Neural cell (in vitro differentiated cells): ENCODE results near the gene PRMT9. TPM values are rescaled to one million over a fixed set of nuclear protein-coding genes. Genes with fewer than 3 reads are reported as not detected.
A peak's percentile ranks its signal among the peaks of the same experiment; 100 is the strongest.

Experiments
- H2AFZ ChIP-seq: fragments of 200-600, 300-800 bp; sonication (generic), shearing (Covaris generic); 2 replicates; pipeline ENCODE4 v1.6.0; 2014; ENCODE audit warnings: low read depth, mild to moderate bottlenecking, antibody characterized with exemption, low read length, moderate library complexity
- H3F3A ChIP-seq: fragments of 200-600 bp; shearing (Covaris generic); 2 replicates; pipeline ENCODE4 v1.6.1; 2016; ENCODE audit warnings: mild to moderate bottlenecking, moderate library complexity, mixed read lengths, antibody characterized with exemption, low read length; ENCODE audit not compliant: insufficient read depth, poor library complexity, severe bottlenecking
- H3K27ac ChIP-seq: fragments of 200-600, 300-800 bp; sonication (generic), shearing (Covaris generic); 2 replicates; pipeline ENCODE4 v1.5.1; 2014; ENCODE audit warnings: mild to moderate bottlenecking, low read length, moderate library complexity
- H3K27me3 ChIP-seq: fragments of 300-800, 200-600 bp; sonication (generic), shearing (Covaris generic); 2 replicates; pipeline ENCODE4 v1.6.0; 2014; ENCODE audit warnings: mild to moderate bottlenecking, low read depth, low read length, moderate library complexity; ENCODE audit not compliant: insufficient read depth
- H3K36me3 ChIP-seq: fragments of 300-800, 200-600 bp; sonication (generic), shearing (Covaris generic); 2 replicates; pipeline ENCODE4 v1.5.1; 2014; ENCODE audit warnings: mild to moderate bottlenecking, antibody characterized with exemption, low read length, moderate library complexity; ENCODE audit not compliant: insufficient read depth
- H3K4me2 ChIP-seq: fragments of 300-800, 200-600 bp; sonication (generic), shearing (Covaris generic); 2 replicates; pipeline ENCODE4 v1.6.0; 2014; ENCODE audit warnings: mild to moderate bottlenecking, low read length
- H3K4me3 ChIP-seq: fragments of 300-800, 200-600 bp; sonication (generic), shearing (Covaris generic); 2 replicates; pipeline ENCODE4 v1.5.1; 2014; ENCODE audit warnings: mild to moderate bottlenecking, low read length, moderate library complexity
- H3K79me2 ChIP-seq: fragments of 200-600 bp; shearing (Covaris generic); replicated peaks from 2 replicates; pipeline ENCODE4 v1.6.0; 2014; ENCODE audit warnings: mild to moderate bottlenecking, low read length, moderate library complexity; ENCODE audit not compliant: insufficient read depth
- H3K9ac ChIP-seq: fragments of 300-800, 200-600 bp; sonication (generic), shearing (Covaris generic); 2 replicates; pipeline ENCODE4 v1.6.1; 2016; ENCODE audit warnings: mild to moderate bottlenecking, low read length, mixed read lengths
- H3K9me2 ChIP-seq: fragments of 200-600 bp; shearing (Covaris generic); 2 replicates; pipeline ENCODE4 v1.6.1; 2016; ENCODE audit warnings: mild to moderate bottlenecking, low read length, mixed read lengths; ENCODE audit not compliant: insufficient read depth
- H3K9me3 ChIP-seq: fragments of 200-600, 300-800 bp; sonication (generic), shearing (Covaris generic); 2 replicates; pipeline ENCODE4 v1.6.1; 2016; ENCODE audit warnings: mild to moderate bottlenecking, mixed run types, low read length, moderate library complexity, mixed read lengths
- H4K20me1 ChIP-seq: fragments of 200-600 bp; shearing (Covaris generic); 2 replicates; pipeline ENCODE4 v1.6.1; 2016; ENCODE audit warnings: mild to moderate bottlenecking, mixed run types; ENCODE audit not compliant: insufficient read depth
- CTCF ChIP-seq: fragments of 450-650 bp; IDR thresholded peaks from 2 replicates; pipeline ENCODE4 v1.5.1; 2014; ENCODE audit warnings: antibody characterized with exemption, mild to moderate bottlenecking, moderate library complexity; ENCODE audit not compliant: poor library complexity, severe bottlenecking
- EP300 ChIP-seq: fragments of 450-650 bp; conservative IDR thresholded peaks from 2 replicates; pipeline ENCODE4 v1.6.1; 2014; ENCODE audit warnings: antibody characterized with exemption, mild to moderate bottlenecking, moderate library complexity; ENCODE audit not compliant: poor library complexity, severe bottlenecking
- MXI1 ChIP-seq: fragments of 450-650 bp; conservative IDR thresholded peaks from 2 replicates; pipeline ENCODE4 v1.6.1; 2014; ENCODE audit warnings: antibody characterized with exemption, mild to moderate bottlenecking; ENCODE audit not compliant: poor library complexity, severe bottlenecking
- POLR2AphosphoS5 ChIP-seq: IDR thresholded peaks from 2 replicates; pipeline ENCODE4 v1.6.1; 2012
- RAD21 ChIP-seq: fragments of 450-650 bp; conservative IDR thresholded peaks from 2 replicates; pipeline ENCODE4 v1.6.1; 2014; ENCODE audit warnings: antibody characterized with exemption, mild to moderate bottlenecking, moderate library complexity
- REST ChIP-seq: IDR thresholded peaks from 2 replicates; pipeline ENCODE4 v1.6.1; 2012; ENCODE audit warnings: borderline replicate concordance
- SMC3 ChIP-seq: fragments of 450-650 bp; conservative IDR thresholded peaks from 2 replicates; pipeline ENCODE4 v1.6.1; 2014; ENCODE audit warnings: antibody characterized with exemption, mild to moderate bottlenecking, moderate library complexity; ENCODE audit not compliant: poor library complexity
- TAF1 ChIP-seq: IDR thresholded peaks from 2 replicates; pipeline ENCODE4 v1.6.1; 2012; ENCODE audit warnings: low read depth
- polyA plus RNA-seq: library from polyadenylated mRNA; depleted of rRNA; stranded (reverse); fragments of >200 nt; gene quantifications from 2 replicates; pipeline ENCODE4 v1.2.3, GENCODE V29; 2014

PRMT9 gene
- polyA plus RNA-seq, 1 donor from 2014 or later, result 23.6 TPM

GRCh38 chr4:147590249-147590920 is 93.6 kb downstream of the PRMT9 start:
- Histone ChIP-seq H3K36me3 (no peaks in the 10 kb centered on the region), H2AFZ (no peak overlapping the region), H4K20me1 (no peaks in the 10 kb centered on the region), H3K27ac (no peak overlapping the region), H3K4me2 (no peak overlapping the region), H3K4me3 (no peak overlapping the region), H3K9me3 (no peaks in the 10 kb centered on the region), H3F3A (no peaks in the 10 kb centered on the region), H3K79me2 (no peaks in the 10 kb centered on the region), H3K9ac (no peak overlapping the region), H3K9me2 (no peaks in the 10 kb centered on the region), H3K27me3 (no peaks in the 10 kb centered on the region)
- peak; percentile 85 for TF ChIP-seq RAD21
- TF ChIP-seq CTCF, result peak; percentile 80
- TF ChIP-seq EP300, result no peak
- peak; percentile 84 for TF ChIP-seq SMC3

- no peaks in the 10 kb centered on the region for H3K27me3 ChIP-seq
- TF ChIP-seq REST (no peak), TAF1 (no peak), POLR2AphosphoS5 (no peak), CTCF (no peak), RAD21 (no peak), MXI1 (no peak)
- H2AFZ ChIP-seq, result no peak overlapping the region
- no peaks in the 10 kb centered on the region for H4K20me1 ChIP-seq
- no peak overlapping the region for H3K27ac ChIP-seq
- no peaks in the 10 kb centered on the region for H3K36me3 ChIP-seq
- H3K9me3 ChIP-seq, result no peaks in the 10 kb centered on the region
- H3K9ac ChIP-seq, result no peak overlapping the region
- H3K4me2 ChIP-seq, result no peak overlapping the region
- H3F3A ChIP-seq, result no peaks in the 10 kb centered on the region
- H3K79me2 ChIP-seq, result no peaks in the 10 kb centered on the region
- no peak overlapping the region for H3K4me3 ChIP-seq
- H3K9me2 ChIP-seq, result no peaks in the 10 kb centered on the region
These were observed 94.4 kb downstream of the PRMT9 start for GRCh38 chr4:147589586-147589985.

Other genes starting within 250 kb of the PRMT9 start
- gene EDNRA, start 203.1 kb downstream of the PRMT9 start, polyA plus RNA-seq, result 0.19 and 0.20 TPM in 2 replicates
- gene TMEM184C, start 66.8 kb downstream of the PRMT9 start, polyA plus RNA-seq, result 48.8 and 50.2 TPM in 2 replicates
- 1.1 and 1.2 TPM in 2 replicates for gene ARHGAP10, start 47.9 kb upstream of the PRMT9 start, polyA plus RNA-seq